ENCODE measurements around the gene ARID3A.

The ARID3A gene

DNA sequence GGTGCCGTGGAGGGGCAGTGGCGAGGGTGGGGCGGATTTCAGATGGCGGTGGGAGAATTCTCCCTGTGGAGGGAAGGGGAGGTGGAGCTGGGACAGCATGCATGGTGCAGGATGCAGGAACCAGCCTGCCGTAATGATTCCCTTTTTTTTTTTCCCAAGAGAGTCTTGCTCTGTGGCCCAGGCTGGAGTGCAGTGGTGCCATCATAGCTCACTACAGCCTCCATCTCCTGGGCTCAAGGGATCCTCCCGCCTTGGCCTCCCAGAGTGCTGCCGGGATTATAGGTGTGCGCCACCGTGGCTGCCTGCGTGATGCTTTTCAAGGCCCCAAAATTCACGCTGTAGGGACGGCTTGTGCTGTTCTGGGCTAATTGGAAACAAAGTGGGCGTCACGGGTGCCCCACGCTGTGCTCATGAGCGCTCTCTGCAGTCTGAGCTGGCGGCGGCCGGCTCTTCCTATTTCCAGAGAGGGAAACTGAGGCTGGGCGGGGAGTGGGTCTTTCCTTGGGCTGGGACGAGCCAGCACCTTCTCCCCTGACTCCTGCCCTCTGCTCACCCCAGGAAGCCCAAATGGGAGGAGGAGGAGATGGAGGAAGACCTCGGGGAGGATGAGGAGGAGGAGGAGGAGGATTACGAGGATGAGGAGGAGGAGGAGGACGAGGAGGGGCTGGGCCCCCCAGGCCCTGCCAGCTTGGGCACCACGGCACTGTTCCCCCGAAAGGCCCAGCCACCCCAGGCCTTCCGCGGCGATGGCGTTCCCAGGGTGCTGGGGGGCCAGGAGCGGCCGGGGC, 6.2 kb downstream of the ARID3A start:
- DNase-seq, result no peak

DNA sequence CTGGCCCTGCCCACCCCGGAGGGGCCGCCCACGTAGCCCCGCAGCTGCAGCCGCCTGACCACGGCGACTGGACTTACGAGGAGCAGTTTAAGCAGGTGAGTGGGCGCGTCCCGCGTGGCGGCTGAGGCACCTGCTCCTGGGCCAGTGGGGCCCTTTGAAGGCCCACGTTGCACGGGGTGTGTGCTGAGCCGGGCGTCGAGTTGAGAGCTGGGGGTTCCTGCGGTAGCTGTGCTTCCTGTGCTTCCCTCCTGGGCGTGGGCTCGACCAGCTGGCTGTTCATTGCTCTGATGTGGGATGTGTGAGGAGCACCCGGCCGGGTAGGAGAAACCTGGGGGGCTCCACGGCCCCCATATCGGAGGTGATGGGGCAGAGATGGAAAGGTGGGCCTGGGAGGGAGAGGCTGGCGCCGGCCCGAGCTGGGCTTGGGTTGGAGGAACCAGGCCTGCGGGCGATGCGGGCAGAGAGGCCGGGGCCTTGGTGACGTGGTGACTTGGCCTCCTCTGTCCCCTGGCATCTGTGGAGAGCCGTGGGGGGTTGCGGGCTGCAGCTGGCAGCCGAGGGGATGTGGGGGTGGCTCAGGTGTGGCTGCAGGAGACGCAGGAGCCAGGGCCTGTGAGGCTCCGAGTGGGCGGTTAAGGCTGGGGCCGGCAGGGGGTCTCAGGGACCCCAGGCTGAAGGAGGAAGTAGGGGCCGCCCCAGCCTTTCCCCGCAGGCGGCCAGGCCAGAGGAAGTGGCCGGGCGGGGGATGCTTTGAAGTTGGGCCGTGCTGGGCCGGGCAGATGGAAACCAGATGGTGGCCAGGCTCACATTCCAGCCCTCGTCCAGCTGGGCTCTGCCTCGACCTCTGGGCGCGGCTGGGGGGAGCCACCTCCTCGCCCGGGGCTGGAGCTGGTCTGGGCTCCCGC, 7.1 kb downstream of the ARID3A start:
- DNase-seq, result peak; percentile 50

GRCh38 chr19:933553-933882, 7.7 kb downstream of the ARID3A start:
- DNase-seq, result no peak

GRCh38 chr19:934197-934840, 8.5 kb downstream of the ARID3A start:
- DNase-seq, result no peak

DNA sequence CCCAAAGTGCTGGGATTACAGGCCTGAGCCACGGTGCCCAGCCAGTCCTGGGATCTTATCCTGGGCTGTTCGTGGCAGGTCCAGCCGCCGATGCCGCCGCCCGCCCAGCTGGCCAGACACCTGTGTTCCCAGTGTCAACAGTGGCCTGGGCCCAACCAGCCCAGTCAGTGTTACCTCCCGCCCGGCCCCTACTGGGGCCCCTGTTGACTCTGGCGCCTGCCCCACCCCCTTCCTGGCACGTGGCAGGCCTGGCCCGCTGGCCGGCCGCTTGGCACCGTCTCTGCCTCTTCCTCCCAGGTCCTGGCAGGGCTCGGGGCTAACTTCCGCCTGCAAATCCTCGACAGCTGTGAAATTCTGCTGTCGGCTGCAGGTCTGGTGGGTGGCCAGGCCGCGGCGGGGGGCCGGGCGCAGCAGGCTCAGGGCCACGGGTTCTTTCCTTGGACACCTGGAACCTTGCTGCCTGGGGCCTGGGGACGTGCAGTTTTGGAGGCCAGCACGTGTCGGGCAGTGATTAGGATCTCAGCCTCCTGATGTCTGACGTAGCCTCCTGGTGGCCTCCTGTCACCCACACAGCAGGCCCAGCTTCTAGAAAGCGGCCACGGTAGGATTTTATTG, 9.1 kb downstream of the ARID3A start:
- no peak for DNase-seq

DNA sequence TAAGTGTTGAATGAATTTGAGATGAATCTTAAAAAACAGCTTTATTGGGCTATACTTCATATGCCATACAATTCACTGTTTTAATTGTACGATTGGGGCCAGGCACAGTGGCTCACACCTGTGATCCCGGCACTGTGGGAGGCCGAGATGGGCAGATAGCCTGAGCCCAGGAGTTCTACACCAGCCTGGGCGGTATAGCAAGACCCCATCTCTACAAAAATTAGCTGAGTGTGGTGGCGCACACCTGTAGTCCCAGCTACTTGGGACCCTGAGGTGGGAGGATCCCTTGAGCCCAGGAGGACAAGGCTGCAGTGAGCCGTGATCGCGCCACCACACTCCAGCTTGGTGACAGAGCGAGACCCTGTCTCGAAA, 10.3 kb downstream of the ARID3A start:
- no peak for DNase-seq

DNA sequence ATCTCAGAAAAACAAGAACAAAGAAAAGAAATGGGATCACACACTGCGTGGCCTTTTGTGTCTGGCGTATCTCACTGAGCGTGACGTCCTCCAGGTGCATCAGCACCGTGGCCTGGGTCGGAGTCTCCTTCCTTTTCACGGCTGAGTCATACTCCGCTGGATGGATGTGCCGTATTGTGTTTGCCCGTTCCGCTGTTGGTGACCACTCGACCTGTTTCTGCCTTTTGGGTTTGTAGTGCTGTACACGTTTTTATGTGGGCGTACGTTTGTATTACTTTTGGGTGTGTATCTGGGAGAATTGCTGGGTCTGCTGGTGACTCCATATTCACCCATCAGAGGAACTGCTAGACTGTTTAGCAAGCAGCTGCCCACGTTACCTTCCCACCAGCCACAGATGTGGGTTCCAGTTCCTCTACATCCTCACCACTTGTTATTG, 11.4 kb downstream of the ARID3A start:
- peak; percentile 52 for DNase-seq

- no peak for DNase-seq
Observed at GRCh38 chr19:938233-938923, 12.5 kb downstream of the ARID3A start.

- DNase-seq, result no peak
Observed at GRCh38 chr19:939439-939838, 13.6 kb downstream of the ARID3A start.

- DNase-seq, result no peak
Observed at GRCh38 chr19:939922-940321, 14.1 kb downstream of the ARID3A start.

DNA sequence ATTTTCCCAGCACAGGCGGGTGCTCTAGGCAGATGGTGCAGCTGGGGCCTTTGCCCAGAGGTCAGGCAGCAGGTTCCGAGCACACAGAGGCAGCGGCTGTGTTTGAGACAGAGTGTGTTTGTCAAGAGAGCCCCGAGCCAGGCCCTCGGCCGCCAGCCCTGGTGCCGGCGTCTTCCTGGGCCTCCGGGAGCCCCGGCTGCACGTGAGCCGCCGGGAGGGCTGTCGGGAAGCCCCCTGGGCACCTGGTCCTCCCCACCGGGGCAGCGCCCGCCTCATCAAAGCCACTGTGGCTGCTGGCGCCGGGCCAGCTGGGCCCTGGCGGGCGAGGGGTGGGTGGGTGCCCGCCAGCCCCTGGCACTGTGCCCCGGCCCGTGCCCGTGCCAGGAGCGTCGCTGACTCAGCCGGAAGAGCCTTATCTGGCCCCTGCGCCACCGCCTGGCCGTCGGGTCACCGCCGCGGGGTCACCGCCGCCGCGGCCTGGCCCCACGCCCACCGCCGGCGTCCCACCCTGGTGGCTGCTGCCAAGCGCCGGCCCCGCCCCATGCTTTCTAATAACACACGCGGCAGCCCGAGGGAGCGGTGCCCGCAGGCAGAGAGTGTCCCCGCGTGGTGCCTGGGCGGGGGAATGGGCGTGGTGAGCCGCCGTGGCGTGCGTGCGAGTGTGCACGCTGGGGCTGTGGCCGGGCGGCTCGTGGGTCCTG, 14.9 kb downstream of the ARID3A start:
- DNase-seq, result peak; percentile 85

DNA sequence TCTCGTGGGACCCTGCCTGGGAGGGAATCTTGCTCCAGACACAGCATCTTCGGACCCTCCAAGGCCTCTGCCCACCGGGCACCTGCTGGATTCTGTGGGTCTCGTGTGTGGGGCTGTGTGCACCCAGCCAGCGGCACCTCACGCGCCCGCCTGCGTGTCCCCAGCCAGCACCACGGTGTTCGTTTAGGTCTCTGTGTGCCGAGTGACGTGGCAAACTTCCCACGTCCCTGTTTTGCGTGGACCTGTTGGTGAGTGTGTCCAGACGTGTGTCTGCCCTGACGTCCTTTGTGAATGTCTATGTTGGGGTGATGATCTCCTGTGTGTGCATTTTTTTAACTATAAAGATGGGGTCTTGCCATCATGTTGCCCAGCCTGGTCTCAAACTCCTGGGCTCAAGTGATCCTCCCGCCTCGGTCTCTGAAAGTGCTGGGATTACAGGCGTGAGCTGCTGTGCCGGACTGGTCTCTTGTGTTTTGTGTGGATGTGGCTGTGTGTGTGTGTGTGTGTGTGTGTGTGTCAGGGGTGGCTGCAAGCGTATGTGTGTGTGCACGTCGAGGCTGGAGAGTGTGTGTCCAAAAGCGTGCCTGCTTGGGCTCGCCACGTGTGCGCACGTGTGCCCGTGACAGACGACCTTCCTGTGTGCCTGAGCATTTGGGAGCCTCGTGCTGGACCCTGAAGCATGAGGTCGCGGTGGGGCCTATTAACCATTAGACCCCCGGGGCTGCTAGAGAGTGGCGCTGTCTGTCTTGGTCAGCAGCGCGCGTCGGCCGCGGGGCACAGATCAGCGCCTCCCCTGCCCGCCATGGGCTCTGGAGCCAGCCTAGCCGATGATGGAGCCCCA, 15.7 kb downstream of the ARID3A start:
- no peak for DNase-seq

DNA sequence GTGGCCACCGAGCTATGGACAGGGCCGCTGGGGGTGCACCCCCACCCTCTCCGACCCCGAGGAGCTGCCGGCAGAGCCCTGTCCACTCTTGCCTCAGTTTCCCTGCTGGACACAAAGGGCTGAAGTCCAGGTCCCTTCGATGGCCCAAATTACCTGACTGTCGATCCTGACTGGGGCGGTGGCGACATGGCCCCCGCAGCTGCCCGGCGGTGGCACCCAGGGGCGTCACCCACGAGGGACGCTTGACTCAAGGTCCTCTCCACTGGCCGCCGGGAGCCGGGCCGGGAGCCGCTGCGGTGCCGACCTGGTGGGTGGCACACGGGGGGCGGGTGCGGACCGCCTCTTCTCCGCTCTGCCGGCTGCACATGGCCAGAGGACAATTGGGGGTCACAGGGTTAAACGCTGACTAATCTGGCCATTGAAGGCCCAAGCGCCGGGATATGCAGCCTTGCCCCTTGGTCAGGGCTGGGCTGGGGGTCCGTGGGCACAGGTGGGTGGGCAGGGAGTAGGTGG, 16.4 kb downstream of the ARID3A start:
- DNase-seq, result no peak

GRCh38 chr19:943551-944170, 17.8 kb downstream of the ARID3A start:
- DNase-seq, result no peak

GRCh38 chr19:944171-944567, 18.3 kb downstream of the ARID3A start:
- no peak for DNase-seq

- DNase-seq, result no peak
Observed at GRCh38 chr19:944663-945241, 18.9 kb downstream of the ARID3A start.

GRCh38 chr19:945401-946252, 19.8 kb downstream of the ARID3A start:
- DNase-seq, result no peak

- DNase-seq, result no peak
Observed at GRCh38 chr19:947090-947706, 21.4 kb downstream of the ARID3A start.
